A673 (cell line): ENCODE measurements around the gene STOML2. TPM values are rescaled to one million over a fixed set of nuclear protein-coding genes. Genes with fewer than 3 reads are reported as not detected.

Experiments
- BruUV-seq: library from RNA; stranded (reverse); fragments of 400-500 nt; replicated peaks from 2 replicates; lab custom pipeline; 2021; lab: Mats Ljungman, UMichigan
- CTCF ChIA-PET: fragments of 300-600 bp; sonication (Branson Sonifier 250); formaldehyde crosslinking; loops from one replicate; lab custom pipeline; 2022; ENCODE audit warnings: antibody characterized with exemption; lab: Charles Lee
- POLR2A ChIA-PET: fragments of 300-600 bp; sonication (Branson Sonifier 250); formaldehyde crosslinking; loops from one replicate; lab custom pipeline; 2022; ENCODE audit warnings: antibody characterized with exemption; ENCODE audit not compliant: low non-redundant PET; lab: Charles Lee
- DNase-seq: peaks from one replicate; pipeline ENCODE4 v3.0.0-alpha.2; 2015; ENCODE audit warnings: low spot score
- H3K27ac ChIP-seq: fragments of 200-600 bp; sonication (generic); 2 replicates; pipeline ENCODE4 v1.5.1; 2016; ENCODE audit warnings: mixed run types, low read depth, mild to moderate bottlenecking, mixed read lengths, antibody characterized with exemption, low read length; ENCODE audit not compliant: poor library complexity, severe bottlenecking
- H3K27me3 ChIP-seq: fragments of 200-600 bp; sonication (generic); replicated peaks from 2 replicates; pipeline ENCODE4 v1.6.1; 2017; ENCODE audit warnings: mixed run types, low read depth, mild to moderate bottlenecking, mixed read lengths, antibody characterized with exemption, low read length; ENCODE audit not compliant: insufficient read depth, poor library complexity
- H3K36me3 ChIP-seq: fragments of 200-600 bp; sonication (generic); 2 replicates; pipeline ENCODE4 v1.6.1; 2016; ENCODE audit warnings: mixed run types, mild to moderate bottlenecking, mixed read lengths, antibody characterized with exemption, low read length; ENCODE audit not compliant: insufficient read depth, poor library complexity, severe bottlenecking
- H3K4me1 ChIP-seq: fragments of 200-600 bp; sonication (generic); 2 replicates; pipeline ENCODE4 v1.6.1; 2017; ENCODE audit warnings: mixed run types, mild to moderate bottlenecking, mixed read lengths, antibody characterized with exemption, low read length; ENCODE audit not compliant: insufficient read depth, poor library complexity, severe bottlenecking
- H3K4me3 ChIP-seq: fragments of 200-600 bp; sonication (generic); 2 replicates; pipeline ENCODE4 v1.5.1; 2016; ENCODE audit warnings: low read depth, mixed run types, mild to moderate bottlenecking, mixed read lengths, low read length; ENCODE audit not compliant: poor library complexity, severe bottlenecking
- H3K9me3 ChIP-seq: fragments of 200-600 bp; sonication (generic); 2 replicates; pipeline ENCODE4 v1.6.1; 2016; ENCODE audit warnings: mixed run types, low read depth, mild to moderate bottlenecking, mixed read lengths, antibody characterized with exemption, low read length; ENCODE audit not compliant: poor library complexity, severe bottlenecking
- EZH2 ChIP-seq: fragments of 200-600 bp; sonication (generic); IDR thresholded peaks from 2 replicates; pipeline ENCODE4 v1.6.1; 2017; ENCODE audit warnings: borderline replicate concordance, low read depth, mild to moderate bottlenecking, mixed read lengths, antibody characterized with exemption, low read length; ENCODE audit not compliant: poor library complexity, severe bottlenecking
- intact Hi-C: fragments of 100-400 bp; cut with micrococcal nuclease; formaldehyde crosslinking; loops from one replicate; pipeline ENCODE4 v1.10.0; 2022; ENCODE audit not compliant: unreplicated experiment
- total RNA-seq: library from RNA; stranded (reverse); gene quantifications from 2 replicates; pipeline ENCODE4 v1.2.3, GENCODE V29; 2021
- TF ChIP-seq, protein P1 (sequence below): fragments of 300-800, 200-600 bp; sonication (generic); conservative IDR thresholded peaks from 2 replicates; pipeline ENCODE4 v1.5.1; 2017; ENCODE audit warnings: low read depth, mild to moderate bottlenecking, antibody characterized with exemption, low read length, moderate library complexity, mixed read lengths

The STOML2 gene
- total RNA-seq, 1 experiment from 2014 or later = 200 TPM

DNA sequence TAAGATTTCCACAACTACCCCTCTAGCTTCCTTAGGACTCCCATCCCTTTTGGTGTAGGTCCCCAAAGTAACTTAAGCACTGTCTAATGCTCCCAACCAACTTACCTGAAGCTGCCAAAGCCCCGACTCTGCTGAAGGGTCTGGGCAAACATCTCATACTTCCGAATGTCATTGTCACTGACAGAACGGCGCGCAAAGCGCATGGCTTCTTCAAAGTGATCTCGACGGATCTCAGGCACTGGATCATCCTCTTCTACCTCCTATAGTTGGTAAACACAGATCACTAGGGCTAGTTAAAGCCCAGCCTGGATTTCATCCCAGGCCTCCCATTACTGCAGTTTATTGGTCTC, 45.7 kb downstream of the STOML2 start:
- Histone ChIP-seq H3K36me3 (peaks cover 73% of the 10 kb centered on the region), H3K9me3 (no peaks in the 10 kb centered on the region), H3K27ac (no peak overlapping the region), H3K4me1 (no peaks in the 10 kb centered on the region), H3K4me3 (no peak overlapping the region), H3K27me3 (no peaks in the 10 kb centered on the region)
- no peak for DNase-seq
- POLR2A ChIA-PET = no interaction called here
- intact Hi-C loops = no loop called here
- TF ChIP-seq EZH2 = no peak
- TF ChIP-seq, protein P1, sequence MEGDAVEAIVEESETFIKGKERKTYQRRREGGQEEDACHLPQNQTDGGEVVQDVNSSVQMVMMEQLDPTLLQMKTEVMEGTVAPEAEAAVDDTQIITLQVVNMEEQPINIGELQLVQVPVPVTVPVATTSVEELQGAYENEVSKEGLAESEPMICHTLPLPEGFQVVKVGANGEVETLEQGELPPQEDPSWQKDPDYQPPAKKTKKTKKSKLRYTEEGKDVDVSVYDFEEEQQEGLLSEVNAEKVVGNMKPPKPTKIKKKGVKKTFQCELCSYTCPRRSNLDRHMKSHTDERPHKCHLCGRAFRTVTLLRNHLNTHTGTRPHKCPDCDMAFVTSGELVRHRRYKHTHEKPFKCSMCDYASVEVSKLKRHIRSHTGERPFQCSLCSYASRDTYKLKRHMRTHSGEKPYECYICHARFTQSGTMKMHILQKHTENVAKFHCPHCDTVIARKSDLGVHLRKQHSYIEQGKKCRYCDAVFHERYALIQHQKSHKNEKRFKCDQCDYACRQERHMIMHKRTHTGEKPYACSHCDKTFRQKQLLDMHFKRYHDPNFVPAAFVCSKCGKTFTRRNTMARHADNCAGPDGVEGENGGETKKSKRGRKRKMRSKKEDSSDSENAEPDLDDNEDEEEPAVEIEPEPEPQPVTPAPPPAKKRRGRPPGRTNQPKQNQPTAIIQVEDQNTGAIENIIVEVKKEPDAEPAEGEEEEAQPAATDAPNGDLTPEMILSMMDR = no peak
- CTCF ChIA-PET = interaction anchor here (0.6 kb wide), 2 partner anchors 14 to 161 kb away, joined by 3 to 10 read pairs; no protein-coding TSS in a partner anchor
- no TSS peak for BruUV-seq

DNA sequence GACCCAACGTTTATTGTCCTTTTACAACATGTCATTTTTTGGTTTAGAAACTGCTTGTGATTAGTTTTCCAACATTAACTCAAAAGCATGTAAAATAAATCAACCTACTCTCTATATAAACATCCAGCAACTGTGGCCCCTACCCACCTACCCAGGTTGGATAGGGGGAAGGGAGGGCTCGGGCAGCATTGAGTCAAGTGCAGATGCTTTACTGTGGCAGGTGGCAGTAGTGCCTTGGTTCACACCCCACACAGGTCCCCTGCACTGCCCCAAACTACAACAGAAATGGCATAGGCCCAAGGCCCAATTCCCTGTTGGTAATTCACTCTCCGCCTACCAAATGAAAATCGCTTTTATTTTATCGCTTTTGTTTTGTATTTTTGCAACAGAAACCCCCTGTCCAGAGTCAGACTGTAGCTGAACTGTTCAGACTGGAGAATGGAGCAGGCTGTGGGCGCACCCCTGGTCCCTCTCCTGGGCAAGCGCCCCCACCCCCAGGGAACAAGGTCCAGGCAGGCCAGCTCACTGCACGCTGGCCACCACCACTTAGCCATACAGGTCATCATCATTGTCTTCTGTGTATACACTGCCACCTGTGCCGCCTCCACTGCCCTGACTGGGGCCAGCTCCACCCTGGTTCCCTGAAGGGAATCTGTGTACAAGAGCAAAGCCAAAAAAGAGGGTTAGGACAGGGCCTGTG, 46.2 kb downstream of the STOML2 start:
- intact Hi-C loops = no loop called here
- TSS peak; percentile 49 for BruUV-seq
- no peak for TF ChIP-seq EZH2
- TF ChIP-seq, protein P1 = no peak
- Histone ChIP-seq H3K4me3 (no peak overlapping the region), H3K36me3 (peaks cover 68% of the 10 kb centered on the region), H3K27me3 (no peaks in the 10 kb centered on the region), H3K4me1 (no peaks in the 10 kb centered on the region), H3K9me3 (no peaks in the 10 kb centered on the region), H3K27ac (no peak overlapping the region)
- ChIA-PET CTCF (interaction anchor here (0.6 kb wide), 2 partner anchors 15 to 161 kb away, joined by 3 to 10 read pairs; no protein-coding TSS in a partner anchor), POLR2A (interaction anchor here (0.6 kb wide), 1 partner anchor 134 kb away, joined by 3 read pairs; no protein-coding TSS in a partner anchor)
- no peak for DNase-seq

DNA sequence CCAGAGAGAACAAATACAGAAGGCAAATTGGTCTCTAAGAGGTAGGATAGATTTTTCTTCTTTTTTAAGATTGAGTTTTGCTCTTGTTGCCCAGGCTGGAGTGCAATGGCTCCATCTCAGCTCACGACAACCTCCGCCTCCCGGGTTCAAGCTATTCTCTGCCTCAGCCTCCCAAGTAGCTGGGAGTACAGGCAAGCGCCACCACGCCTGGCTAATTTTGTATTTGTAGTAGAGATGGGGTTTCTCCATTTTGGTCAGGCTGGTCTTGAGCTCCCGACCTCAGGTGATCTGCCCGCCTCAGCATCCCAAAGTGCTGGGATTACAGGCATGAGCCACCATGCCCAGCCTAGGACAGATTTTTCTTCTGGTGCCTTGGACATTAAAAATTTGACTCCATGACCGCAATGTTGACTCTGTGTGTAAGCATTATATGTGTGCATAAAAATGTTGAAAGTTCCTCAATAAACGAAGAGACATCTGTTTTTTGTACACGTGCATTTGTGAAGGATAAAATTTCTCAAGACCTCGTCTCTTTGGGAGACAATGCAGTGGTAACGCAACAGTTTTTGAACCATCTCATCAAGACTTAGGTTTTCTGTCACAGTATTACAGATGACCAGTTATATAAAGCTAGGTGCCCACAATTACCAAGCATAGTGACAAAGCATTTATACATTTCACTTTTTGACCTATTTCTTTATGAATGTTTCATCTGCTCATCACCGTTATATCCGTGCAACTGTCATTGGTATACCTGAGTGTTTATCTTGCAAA, 47.9 kb downstream of the STOML2 start:
- ChIA-PET POLR2A (no interaction called here), CTCF (no interaction called here)
- DNase-seq = no peak
- peaks cover 51% of the 10 kb centered on the region for H3K36me3 ChIP-seq
- H3K27me3 ChIP-seq = no peaks in the 10 kb centered on the region
- H3K4me3 ChIP-seq = no peak overlapping the region
- no peak overlapping the region for H3K27ac ChIP-seq
- TF ChIP-seq, protein P1 = no peak
- TF ChIP-seq EZH2 = no peak
- BruUV-seq = no TSS peak
- intact Hi-C loops = no loop called here
- H3K4me1 ChIP-seq = no peaks in the 10 kb centered on the region
- no peaks in the 10 kb centered on the region for H3K9me3 ChIP-seq
